Activated CD8-positive, alpha-beta memory T cell treated with anti-CD3 and anti-CD28 coated beads for 24 hours (primary cell): ENCODE results near the gene POU1F1.
"Not testable (repeated sequence)": the region's sequence is repeated elsewhere in the genome, so short reads cannot be mapped to it uniquely, and the experiment has no call there.

Experiments used
- DNase-seq: peaks from one replicate; pipeline ENCODE4 v3.0.0-alpha.2; 2020

POU1F1 gene

GRCh38 chr3:87276484-87276883, at the start of gene POU1F1:
POU1F1 (minus strand) TSS chr3:87276584; CDS start chr3:87276462, 122 bp downstream.
- no peak for DNase-seq

- DNase-seq = no peak
Measured at GRCh38 chr3:87324609-87325008, 48.2 kb upstream of the POU1F1 start.

GRCh38 chr3:87320756-87321626, 44.6 kb upstream of the POU1F1 start:
- no peak for DNase-seq

- DNase-seq = no peak
Measured at GRCh38 chr3:87318617-87319021, 42.2 kb upstream of the POU1F1 start.

- DNase-seq = no peak
Measured at GRCh38 chr3:87317779-87318178, 41.4 kb upstream of the POU1F1 start.

GRCh38 chr3:87313641-87314040, 37.3 kb upstream of the POU1F1 start:
- no peak for DNase-seq

GRCh38 chr3:87311309-87311708, 34.9 kb upstream of the POU1F1 start:
- DNase-seq = no peak

GRCh38 chr3:87309601-87310000, 33.2 kb upstream of the POU1F1 start:
- no peak for DNase-seq

GRCh38 chr3:87307805-87308204, 31.4 kb upstream of the POU1F1 start:
- DNase-seq = no peak

- no peak for DNase-seq
Measured at GRCh38 chr3:87305517-87305916, 29.1 kb upstream of the POU1F1 start.

GRCh38 chr3:87305031-87305430, 28.6 kb upstream of the POU1F1 start:
- DNase-seq = not testable (repeated sequence)

- no peak for DNase-seq
Measured at GRCh38 chr3:87298111-87298718, 21.8 kb upstream of the POU1F1 start.

GRCh38 chr3:87288446-87288845, 12.1 kb upstream of the POU1F1 start:
- DNase-seq = no peak

- DNase-seq = no peak
Measured at GRCh38 chr3:87287011-87287410, 10.6 kb upstream of the POU1F1 start.

GRCh38 chr3:87272718-87273341, 3.6 kb downstream of the POU1F1 start:
- no peak for DNase-seq

GRCh38 chr3:87270908-87271700, 5.3 kb downstream of the POU1F1 start:
- DNase-seq = no peak

- DNase-seq = no peak
Measured at GRCh38 chr3:87269723-87270122, 6.7 kb downstream of the POU1F1 start.

- DNase-seq = no peak
Measured at GRCh38 chr3:87268646-87269211, 7.7 kb downstream of the POU1F1 start.

GRCh38 chr3:87267953-87268645, 8.3 kb downstream of the POU1F1 start:
- no peak for DNase-seq

GRCh38 chr3:87261925-87262324, 14.5 kb downstream of the POU1F1 start:
- no peak for DNase-seq

GRCh38 chr3:87260270-87260669, 16.1 kb downstream of the POU1F1 start:
- no peak for DNase-seq

GRCh38 chr3:87250009-87250408, 26.4 kb downstream of the POU1F1 start:
- DNase-seq = no peak
